GDM1 (cell line): ENCODE measurements around the gene HOXD13.
A peak's percentile ranks its signal among the peaks of the same experiment; 100 is the strongest.

Experiments
- DNase-seq: peaks from one replicate; lab custom pipeline; 2025; lab: John Stamatoyannopoulos, UW

Gene HOXD13

DNA sequence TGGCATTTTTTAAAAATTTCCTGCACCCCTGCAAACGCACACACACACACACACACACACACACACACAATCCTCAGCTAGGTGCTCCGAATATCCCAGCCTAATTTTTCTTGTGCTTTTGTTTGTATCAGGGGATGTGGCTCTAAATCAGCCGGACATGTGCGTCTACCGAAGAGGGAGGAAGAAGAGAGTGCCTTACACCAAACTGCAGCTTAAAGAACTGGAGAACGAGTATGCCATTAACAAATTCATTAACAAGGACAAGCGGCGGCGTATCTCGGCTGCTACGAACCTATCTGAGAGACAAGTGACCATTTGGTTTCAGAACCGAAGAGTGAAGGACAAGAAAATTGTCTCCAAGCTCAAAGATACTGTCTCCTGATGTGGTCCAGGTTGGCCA is 1.8 kb downstream of the HOXD13 start:
- DNase-seq = no peak

DNA sequence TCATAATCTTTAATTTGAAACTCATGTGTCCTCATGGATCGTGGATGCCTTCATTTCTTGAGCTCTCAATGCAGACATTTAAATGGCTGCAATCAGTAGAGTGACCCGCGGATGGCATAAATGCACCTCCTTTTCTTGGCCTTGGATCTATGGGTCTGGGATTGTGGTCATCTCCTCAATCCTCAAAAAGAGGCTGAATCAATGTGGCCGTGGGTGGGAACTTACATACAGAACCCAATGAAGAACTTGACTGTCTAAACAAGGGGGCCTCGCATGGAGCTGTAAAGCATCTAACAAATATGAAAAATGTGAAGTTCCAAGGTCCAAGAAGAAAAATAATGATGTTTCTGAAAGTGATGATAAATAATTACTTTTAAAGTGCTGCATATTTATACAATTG is 2.9 kb downstream of the HOXD13 start:
- no peak for DNase-seq

DNA sequence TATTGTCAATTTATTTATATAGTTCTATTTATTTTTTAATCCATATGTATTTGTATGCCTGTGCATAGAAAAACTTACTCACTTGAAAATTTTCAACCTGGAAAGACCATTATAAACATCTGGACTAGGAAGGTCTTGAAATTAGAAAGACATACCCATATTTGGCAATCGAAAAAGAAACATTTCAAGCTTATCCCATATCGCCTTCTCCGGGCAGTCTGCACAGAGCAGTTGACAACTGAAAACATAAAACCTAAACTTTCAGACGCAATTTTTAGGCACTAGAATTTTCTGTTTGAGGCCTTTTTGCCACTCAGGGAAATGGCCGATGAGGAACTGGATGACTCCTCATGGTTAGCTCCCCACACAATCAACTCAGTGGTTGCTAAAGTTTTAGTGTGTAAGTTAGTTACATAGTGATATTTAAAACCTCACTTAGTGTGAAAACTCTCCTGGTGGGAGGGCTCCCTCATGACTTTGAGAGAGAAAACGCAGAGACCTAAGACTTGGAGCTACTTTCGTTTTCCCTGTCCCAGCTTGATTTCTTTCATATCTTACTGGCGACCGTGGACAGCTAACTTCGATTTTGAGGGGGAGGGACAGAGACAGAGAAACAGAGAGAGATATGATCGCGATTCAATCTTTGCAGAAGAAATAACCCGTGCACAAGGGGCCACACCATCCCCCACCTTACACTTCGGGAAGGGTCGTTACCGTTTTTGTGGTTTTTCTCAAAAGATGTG is 3.9 kb downstream of the HOXD13 start:
- DNase-seq = no peak

DNA sequence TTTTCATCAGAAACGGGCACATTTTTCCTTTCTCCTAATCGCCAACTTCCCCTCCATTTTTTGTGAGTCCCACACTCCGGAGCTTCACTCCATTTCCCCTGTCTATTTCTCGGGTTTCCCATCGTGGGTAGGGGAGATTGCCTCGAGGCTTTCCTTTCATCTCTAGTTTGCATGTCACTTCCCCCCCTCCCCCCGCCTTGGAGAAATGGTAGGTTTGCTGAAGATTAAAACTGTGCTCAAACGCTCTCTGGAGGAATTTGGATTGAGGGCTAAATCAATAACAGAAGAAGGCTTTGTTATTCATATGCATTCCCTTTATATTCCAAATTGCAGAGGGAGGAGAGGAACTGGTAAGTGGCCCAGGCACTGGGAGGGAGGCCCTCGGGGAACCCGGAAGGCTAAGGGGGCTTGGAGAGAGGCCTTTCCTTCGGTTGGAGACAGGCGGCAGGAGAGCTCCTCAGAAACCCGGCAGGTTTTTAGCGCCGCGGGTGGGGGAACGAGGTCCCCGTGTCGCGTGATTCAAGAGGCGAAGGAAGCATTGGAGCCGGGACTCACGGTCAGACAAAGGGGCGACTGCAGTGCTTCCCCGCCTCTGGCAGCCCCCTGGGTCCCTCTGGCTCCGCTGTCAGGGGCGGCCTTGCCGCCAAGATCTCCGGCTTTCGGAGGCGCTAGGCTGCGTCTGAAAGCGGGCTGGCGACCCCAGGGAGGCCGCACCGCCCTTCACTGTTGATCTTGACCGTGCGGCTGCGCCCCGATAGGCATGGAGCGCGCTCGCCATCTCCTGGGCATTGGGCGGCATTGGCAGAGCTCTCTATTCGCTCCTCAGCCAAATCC is 4.7 kb downstream of the HOXD13 start:
- peak; percentile 52 for DNase-seq

DNA sequence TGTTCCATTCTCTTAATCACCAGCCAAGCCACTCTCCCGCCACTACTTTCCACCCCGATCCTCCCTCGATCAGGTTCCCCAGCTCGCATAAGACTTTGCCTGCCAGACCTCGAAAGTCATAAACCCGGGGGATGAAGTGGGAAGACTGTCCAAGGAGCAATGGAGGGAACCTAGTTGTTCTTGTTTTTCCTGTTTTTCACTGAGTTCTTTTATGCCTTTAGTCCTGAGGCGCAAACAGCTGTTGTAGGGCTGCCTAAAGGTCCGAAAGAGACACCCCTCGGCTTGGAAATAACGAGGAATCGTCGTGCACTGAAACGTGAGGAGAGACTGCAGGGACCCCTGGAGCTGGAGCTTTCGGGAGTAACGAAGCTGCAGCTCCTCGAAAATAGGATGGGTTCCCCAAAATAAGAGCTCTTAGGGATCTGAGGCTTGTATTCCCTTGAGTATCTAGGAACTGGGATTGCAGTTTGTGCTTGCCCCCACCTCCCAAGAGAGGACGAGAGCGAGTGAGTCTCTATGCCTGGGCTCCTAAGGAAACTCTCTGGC is 5.4 kb downstream of the HOXD13 start:
- no peak for DNase-seq

DNA sequence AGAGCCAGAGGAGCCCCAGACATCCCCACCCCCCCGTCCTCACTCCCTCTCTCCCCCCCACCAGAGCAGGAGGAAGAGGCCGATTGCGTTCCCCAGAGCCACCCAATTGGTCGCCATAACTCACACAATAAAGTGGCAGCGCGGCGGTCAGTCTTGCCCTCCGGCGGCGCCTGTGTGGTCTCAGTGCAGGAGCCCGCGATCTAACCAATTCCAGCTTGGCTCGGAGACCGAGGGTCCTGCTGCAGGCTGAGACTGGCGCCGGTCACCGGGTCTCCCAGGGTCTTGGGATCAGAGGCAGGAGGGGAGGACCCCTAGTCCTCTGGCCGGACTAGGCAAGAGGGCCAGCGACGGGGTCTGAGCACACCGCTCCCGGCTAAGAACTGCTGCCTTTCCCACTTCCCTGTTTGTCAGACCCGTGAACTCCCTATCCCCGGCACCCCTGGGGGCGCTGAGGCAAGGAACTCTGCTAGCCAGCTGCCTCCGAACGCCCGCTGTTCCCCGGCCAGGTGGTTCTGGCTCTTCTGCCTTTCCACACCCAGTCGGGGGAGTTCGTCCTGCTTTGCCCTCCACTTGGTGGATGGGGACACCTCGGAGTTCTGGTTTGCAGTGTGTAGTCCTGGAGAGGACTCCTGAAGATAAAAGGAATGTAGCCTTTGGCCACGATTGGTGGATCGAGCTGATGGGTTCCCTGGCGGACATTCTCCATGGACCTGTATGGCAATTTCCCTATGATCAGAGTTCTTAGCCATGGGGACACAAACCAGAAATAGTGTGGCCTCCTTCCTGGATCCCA is 6.0 kb downstream of the HOXD13 start:
- DNase-seq = no peak

DNA sequence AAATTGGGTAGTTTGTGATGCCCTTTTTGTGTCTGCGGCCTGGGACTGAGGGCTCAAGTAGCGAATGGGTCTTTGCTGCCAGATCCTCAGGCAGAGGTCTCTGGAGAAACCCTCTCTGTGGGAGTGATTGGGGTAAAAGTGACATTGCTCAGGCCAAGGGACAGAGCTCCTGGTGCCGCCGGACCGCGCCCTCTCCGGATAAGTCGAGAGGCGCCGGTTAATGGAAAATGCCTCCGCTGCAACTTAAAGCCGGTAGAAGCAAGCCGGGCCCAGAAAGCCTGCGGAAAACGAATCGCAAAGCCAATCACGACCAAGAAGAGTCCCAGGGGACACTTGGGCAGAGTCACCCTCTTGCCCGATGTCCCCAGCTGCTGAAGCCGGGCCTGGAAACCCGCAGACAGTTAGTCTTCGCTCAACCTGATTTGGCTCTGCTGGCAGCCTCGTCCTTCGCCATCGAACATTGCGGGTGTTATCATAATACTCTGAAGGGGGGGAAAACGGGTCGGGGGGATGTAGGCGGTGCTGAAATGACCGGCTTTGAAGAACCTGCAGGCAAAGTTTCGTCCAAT is 6.7 kb downstream of the HOXD13 start:
- DNase-seq = no peak

DNA sequence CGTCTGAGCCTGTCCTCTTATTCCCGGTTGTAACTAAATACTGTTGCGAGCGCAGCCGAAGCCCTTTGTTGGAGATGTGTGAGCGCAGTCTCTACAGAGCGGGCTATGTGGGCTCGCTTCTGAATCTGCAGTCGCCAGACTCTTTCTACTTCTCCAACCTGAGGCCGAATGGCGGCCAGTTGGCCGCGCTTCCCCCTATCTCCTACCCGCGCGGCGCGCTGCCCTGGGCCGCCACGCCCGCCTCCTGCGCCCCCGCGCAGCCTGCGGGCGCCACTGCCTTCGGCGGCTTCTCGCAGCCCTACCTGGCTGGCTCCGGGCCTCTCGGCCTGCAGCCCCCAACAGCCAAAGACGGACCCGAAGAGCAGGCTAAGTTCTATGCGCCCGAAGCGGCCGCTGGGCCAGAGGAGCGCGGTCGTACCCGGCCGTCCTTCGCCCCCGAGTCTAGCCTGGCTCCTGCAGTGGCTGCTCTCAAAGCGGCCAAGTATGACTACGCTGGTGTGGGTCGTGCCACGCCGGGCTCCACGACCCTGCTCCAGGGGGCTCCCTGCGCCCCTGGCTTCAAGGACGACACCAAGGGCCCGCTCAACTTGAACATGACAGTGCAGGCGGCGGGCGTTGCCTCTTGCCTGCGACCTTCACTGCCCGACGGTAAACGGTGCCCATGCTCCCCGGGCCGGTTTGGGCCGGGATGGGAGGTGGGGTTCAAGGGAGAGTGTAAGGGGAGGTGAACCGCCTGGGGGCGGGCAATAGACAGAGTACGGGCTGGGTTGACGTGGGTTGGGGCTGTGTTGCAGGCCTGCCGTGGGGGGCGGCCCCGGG is 7.4 kb downstream of the HOXD13 start, which contains the start of gene HOXD12:
Gene HOXD12 (plus strand): TSS at position 68 of the 819 bp plus-strand sequence. CDS start 7 bp downstream, at position 75.
- DNase-seq = no peak

DNA sequence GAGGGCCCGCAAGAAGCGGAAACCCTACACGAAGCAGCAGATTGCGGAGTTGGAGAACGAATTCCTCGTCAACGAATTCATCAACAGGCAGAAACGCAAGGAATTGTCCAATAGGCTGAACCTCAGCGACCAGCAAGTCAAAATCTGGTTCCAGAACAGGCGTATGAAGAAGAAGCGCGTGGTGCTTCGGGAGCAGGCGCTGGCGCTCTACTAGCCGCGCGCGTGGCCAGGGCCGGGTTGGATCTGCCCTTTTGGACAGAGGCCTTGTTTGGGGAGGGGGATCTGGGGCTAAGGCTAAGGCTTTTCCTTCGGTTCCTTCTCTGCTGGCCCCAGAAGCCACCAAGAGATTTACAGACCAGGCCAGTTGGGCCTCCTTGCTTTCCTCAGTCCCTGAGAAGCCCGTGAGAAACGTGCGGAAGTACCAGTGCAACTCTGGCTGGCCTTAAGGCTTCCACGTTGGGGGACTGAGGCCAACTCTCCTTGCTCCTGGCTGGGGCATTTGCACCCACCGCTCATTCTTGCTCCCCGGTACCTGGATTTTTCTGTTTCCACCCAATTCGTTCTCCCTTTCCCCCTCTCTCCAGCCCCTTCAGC is 8.1 kb downstream of the HOXD13 start:
- no peak for DNase-seq

DNA sequence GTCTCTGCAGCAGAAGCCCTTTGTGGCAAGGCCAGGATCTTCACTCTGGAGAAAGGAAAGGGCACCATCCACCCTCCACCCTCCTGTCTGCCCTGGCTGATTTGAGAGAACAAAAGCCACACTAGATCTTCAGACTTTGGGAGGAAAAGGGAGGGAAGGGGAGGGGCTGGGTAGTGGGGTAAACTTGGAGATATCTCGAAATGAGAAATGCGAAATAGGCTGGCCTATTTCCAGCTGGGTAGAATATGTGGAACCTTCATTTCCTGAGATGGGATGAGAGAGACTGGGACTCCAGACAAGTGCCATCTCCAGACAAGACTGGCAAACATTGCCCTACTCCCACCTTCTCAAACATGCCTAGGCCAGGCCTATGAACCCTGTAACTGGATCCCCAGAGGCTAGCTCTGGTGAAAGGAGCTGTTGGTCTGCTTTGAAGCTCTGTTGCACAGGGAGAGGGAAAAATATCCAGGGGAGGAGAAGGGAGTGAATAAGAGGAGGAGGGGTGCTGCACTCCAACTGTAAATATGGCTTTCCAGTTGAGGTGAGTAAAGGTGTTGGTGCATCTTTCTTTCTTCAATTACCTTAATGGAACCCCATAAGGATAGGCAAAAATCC is 8.8 kb downstream of the HOXD13 start:
- DNase-seq = no peak

DNA sequence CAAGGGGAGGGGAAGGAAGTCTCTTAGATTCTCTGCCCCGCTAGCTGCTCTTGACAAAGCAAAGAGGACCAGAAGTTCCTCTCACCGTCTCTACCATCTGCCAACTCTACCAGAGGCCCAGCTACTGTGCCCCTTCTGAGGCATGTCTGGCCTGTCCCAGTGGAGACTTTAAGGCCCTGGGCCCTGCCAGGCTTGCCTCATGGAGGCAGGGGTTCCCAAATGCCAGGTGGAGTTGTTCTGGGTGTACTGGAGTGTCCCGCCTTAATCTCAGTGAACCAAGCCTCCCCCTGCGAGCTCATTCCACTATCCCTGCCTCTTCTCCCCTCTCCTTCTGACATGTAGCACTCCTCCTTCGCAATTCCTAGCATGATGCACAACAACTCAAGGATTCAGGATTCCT is 9.3 kb downstream of the HOXD13 start:
- DNase-seq = no peak

DNA sequence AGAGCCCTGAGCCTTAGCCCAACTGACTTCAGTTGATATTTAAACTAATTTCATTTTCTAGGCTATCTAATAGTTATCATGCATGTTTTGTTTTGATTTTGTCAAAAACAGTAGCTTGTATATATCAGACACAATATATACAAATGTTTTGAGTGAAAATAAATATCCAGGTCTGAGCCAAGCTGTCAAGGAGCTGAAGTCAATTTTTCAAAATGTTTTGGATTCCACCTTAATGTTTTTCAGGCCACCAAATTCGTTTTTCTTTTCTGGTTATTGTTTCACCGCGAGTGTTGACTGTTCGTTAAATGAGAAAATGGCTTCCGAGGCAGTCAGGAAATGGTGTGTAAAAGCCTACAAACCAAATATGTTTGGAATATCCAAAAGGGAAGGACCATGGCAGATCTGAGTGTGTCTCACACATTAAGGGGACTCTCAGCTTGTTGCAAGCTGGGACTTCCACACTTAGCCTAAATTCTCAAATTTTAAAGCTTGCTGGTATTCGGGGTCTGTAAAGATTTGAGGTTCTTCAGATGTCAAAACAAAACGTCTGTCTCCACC is 9.9 kb downstream of the HOXD13 start:
- DNase-seq = no peak

DNA sequence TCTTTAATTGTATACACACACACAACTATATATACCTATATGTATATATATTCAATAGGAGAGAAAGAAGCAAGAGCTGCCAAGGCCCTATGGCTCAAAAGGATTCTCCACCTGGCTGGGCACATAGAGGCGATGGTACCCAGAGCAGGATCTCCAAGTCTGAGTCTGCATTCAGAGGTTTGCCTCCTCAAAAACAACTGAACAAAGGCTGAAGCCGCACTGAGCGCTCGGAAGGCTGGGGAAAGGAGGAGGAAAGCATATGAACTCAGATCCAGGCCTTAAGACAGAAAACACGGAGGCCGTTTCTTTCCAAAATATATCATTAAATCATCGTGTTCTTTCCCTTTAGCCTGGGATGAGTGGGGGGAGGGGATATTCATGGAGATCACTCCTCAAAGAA is 10.7 kb downstream of the HOXD13 start:
- DNase-seq = no peak

DNA sequence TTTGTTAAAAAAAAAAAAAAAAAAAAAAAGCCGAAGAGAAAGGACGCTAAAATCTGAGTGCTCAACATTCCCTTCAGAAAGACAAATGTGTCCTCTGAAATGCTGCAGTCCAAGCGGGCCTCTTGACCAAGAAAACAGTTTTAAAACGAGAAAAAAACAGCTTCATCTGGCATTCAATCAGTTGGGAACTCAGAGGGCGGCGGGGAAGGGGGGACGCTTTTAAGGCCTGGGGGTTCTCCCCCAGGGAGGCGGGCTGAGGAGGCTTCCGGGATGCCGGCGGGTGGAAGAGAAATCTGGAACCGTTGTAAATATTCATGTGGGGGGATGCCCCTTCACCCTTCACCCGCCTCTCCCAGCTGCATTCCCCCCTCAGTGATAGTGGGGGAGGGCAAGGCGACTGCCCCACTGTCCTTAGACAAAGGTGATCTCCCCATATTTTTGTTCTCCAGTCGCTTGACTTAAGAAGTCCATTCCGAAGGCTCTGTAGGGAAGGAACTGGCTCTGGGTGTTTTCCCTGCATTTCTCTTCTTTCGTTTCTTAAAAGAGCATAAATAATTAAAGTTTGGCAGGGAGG is 11.3 kb downstream of the HOXD13 start:
- no peak for DNase-seq

DNA sequence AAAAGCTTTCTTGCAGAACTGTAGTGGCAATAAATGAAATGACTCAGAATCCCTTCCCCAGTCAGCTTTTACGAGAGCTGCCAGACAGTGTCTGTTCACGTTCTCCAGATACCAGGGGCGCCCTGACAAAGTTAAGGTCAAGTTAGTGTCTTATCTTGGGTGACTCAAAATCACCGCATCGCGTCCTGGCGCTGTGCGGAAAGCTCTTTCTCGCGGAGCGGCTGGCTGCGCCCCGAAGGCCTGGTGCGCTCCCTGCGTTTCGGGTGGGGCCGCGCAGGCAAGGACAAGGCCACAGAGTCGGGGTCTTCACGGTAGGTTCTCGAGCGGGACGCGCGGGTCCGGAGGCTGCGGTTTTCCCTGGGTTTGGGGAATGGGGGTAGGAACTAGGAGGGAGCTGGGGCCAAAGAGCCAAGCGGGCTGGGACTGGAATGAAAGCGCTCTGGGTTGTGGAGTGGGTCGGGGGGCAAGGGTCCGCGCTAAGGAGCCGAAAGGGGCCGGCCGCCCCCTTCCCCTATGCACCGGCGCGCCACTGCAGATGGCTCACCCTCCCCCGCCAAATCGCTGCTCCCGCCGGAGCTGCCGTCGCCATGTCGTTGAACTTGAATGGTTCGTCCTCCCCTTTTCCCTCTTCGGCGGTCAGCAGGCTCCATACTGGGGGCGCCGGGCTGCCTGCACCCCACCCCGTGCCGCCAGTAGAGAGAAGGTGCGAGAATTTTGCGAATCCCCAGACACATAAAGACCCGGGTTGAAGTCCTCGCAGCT is 12.0 kb downstream of the HOXD13 start:
- no peak for DNase-seq

DNA sequence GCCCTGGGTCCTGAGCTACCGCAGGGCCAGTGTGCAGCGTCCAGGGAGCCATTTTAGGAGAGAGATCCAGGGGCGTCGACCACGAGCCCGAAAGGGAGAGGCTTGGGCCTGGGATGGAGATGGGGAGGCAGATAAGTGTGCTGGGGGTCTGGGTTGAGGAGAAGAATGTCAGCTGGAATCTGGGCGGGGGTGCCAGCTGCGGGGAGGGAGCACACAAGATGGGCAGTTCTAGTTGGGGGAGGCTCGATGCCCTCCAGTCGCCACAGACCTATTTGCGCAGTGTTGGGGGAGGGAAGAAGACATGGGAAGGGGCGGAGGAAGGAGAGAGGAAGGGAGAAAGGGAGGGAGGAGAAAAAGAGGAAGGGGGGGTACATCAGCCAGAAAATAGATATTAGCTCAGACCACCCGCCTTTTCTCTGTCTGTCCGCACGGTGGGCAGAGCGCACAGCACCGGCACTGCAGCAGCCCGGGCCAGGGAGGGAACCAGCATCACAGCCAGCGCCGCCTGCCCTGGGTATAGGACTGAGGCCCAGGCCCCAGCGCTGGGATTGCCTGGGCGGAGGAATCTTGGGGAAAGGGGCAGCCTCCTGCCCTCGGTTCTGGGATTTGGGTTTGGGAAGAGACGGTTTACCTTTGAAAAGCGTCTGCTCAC is 12.7 kb downstream of the HOXD13 start:
- no peak for DNase-seq

DNA sequence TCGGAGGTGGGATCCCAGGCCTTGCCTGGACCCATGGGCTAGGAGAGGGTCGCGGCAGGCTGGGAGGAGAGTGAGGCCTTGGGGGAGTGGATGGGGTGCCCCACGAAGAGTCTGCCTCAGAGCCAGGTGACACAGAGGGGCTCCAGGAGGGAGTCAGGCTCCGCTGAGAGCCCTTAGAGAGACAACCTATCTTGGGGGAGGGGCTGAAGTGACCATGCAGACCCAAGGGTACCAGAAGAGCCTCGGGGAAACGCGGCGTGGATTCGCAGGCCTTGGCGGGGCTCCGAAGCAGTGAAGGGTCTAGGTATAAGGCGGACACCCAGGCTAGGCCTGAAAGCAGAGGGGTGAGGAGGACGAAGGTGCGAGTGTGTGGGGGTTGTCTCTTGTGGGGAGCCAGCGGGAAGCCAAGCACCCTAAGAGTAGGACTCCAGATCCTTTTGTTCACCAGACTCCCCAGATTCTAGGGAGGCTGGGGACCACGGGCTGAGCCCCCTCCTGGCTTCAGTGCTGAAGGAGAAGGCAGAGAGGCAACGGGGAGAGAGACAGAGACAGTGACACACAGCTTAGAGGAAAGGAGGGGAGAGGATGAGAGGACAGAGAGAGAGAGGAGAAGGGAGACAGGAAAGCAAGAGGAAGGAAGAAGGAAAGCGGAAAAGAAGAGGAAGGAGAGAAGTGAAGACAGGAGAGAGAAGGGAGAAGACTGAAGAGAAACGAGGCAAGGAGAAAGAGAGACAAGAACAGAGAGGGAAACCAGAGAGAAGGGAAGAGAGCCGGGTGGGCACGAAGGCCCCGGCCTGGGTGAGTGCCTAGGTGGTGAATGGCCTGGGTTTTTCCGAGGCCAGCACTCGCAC is 13.4 kb downstream of the HOXD13 start:
- no peak for DNase-seq
